ENCODE measurements around the gene EPS8L2. TPM values are rescaled to one million over a fixed set of nuclear protein-coding genes. Genes with fewer than 3 reads are reported as not detected.

Gene EPS8L2
- 3.7 and 18.8 TPM in 2 replicates for total RNA-seq (2014; rRNA removed; shearing (Covaris generic))

GRCh38 chr11:705646-706438, at the start of gene EPS8L2:
EPS8L2 (plus strand) TSS chr11:706231; CDS start chr11:709408, 3,177 bp downstream.
- DNase-seq = peak; percentile 89
- no peaks in the 10 kb centered on the region for H3K36me3 ChIP-seq (replicated peaks; ENCODE audit: control insufficient read depth, insufficient read depth, low read length)
- peaks cover 13% of the 10 kb centered on the region for H3K27me3 ChIP-seq (ENCODE audit: control insufficient read depth, insufficient read depth, low read length)
- peak within 1 kb of the TSS; percentile 51 for H3K4me3 ChIP-seq (ENCODE audit: insufficient read depth, low read depth, low read length)

- Histone ChIP-seq H3K27me3 (ENCODE audit: control insufficient read depth, insufficient read depth, low read length) (no peaks in the 10 kb centered on the region), H3K36me3 (replicated peaks; ENCODE audit: control insufficient read depth, insufficient read depth, low read length) (peaks cover 2% of the 10 kb centered on the region), H3K4me3 (ENCODE audit: insufficient read depth, low read depth, low read length) (no peak overlapping the region)
- peak; percentile 41 for DNase-seq
Observed at GRCh38 chr11:656426-656825, 49.6 kb upstream of the EPS8L2 start.

GRCh38 chr11:656866-657265, 49.2 kb upstream of the EPS8L2 start:
- no peak overlapping the region for H3K4me3 ChIP-seq (ENCODE audit: insufficient read depth, low read depth, low read length)
- peaks cover 2% of the 10 kb centered on the region for H3K36me3 ChIP-seq (replicated peaks; ENCODE audit: control insufficient read depth, insufficient read depth, low read length)
- peak; percentile 26 for DNase-seq
- H3K27me3 ChIP-seq (ENCODE audit: control insufficient read depth, insufficient read depth, low read length) = no peaks in the 10 kb centered on the region

GRCh38 chr11:657691-658126, 48.3 kb upstream of the EPS8L2 start:
- Histone ChIP-seq H3K27me3 (ENCODE audit: control insufficient read depth, insufficient read depth, low read length) (no peaks in the 10 kb centered on the region), H3K4me3 (ENCODE audit: insufficient read depth, low read depth, low read length) (no peak overlapping the region), H3K36me3 (replicated peaks; ENCODE audit: control insufficient read depth, insufficient read depth, low read length) (peaks cover 2% of the 10 kb centered on the region)
- DNase-seq = peak; percentile 30

- H3K27me3 ChIP-seq (ENCODE audit: control insufficient read depth, insufficient read depth, low read length) = no peaks in the 10 kb centered on the region
- peaks cover 4% of the 10 kb centered on the region; the same call in 1 of the 2 replicates for H3K36me3 ChIP-seq (replicated peaks; ENCODE audit: control insufficient read depth, insufficient read depth, low read length)
- H3K4me3 ChIP-seq (ENCODE audit: insufficient read depth, low read depth, low read length) = no peak overlapping the region
- peak; percentile 57 for DNase-seq
Observed at GRCh38 chr11:659532-660085, 46.4 kb upstream of the EPS8L2 start.

GRCh38 chr11:660281-660680, 45.8 kb upstream of the EPS8L2 start:
- Histone ChIP-seq H3K27me3 (ENCODE audit: control insufficient read depth, insufficient read depth, low read length) (no peaks in the 10 kb centered on the region), H3K36me3 (replicated peaks; ENCODE audit: control insufficient read depth, insufficient read depth, low read length) (peaks cover 4% of the 10 kb centered on the region; the same call in 1 of the 2 replicates), H3K4me3 (ENCODE audit: insufficient read depth, low read depth, low read length) (no peak overlapping the region)
- peak; percentile 61 for DNase-seq

- no peaks in the 10 kb centered on the region for H3K27me3 ChIP-seq (ENCODE audit: control insufficient read depth, insufficient read depth, low read length)
- peak; percentile 35 for DNase-seq
- H3K36me3 ChIP-seq (replicated peaks; ENCODE audit: control insufficient read depth, insufficient read depth, low read length) = peaks cover 6% of the 10 kb centered on the region
- no peak overlapping the region for H3K4me3 ChIP-seq (ENCODE audit: insufficient read depth, low read depth, low read length)
Observed at GRCh38 chr11:660681-661444, 45.2 kb upstream of the EPS8L2 start.

- peak; percentile 96 for DNase-seq
- H3K36me3 ChIP-seq (replicated peaks; ENCODE audit: control insufficient read depth, insufficient read depth, low read length) = peaks cover 6% of the 10 kb centered on the region
- H3K27me3 ChIP-seq (ENCODE audit: control insufficient read depth, insufficient read depth, low read length) = no peaks in the 10 kb centered on the region
- no peak overlapping the region for H3K4me3 ChIP-seq (ENCODE audit: insufficient read depth, low read depth, low read length)
Observed at GRCh38 chr11:662689-663274, 43.2 kb upstream of the EPS8L2 start.

- H3K4me3 ChIP-seq (ENCODE audit: insufficient read depth, low read depth, low read length) = no peak overlapping the region
- no peaks in the 10 kb centered on the region for H3K27me3 ChIP-seq (ENCODE audit: control insufficient read depth, insufficient read depth, low read length)
- DNase-seq = no peak
- peaks cover 4% of the 10 kb centered on the region for H3K36me3 ChIP-seq (replicated peaks; ENCODE audit: control insufficient read depth, insufficient read depth, low read length)
Observed at GRCh38 chr11:665062-665703, 40.8 kb upstream of the EPS8L2 start.

- Histone ChIP-seq H3K27me3 (ENCODE audit: control insufficient read depth, insufficient read depth, low read length) (no peaks in the 10 kb centered on the region), H3K4me3 (ENCODE audit: insufficient read depth, low read depth, low read length) (no peak overlapping the region), H3K36me3 (replicated peaks; ENCODE audit: control insufficient read depth, insufficient read depth, low read length) (peaks cover 4% of the 10 kb centered on the region)
- no peak for DNase-seq
Observed at GRCh38 chr11:665704-666281, 40.2 kb upstream of the EPS8L2 start.

GRCh38 chr11:673866-674265, 32.2 kb upstream of the EPS8L2 start:
- Histone ChIP-seq H3K27me3 (ENCODE audit: control insufficient read depth, insufficient read depth, low read length) (no peaks in the 10 kb centered on the region), H3K36me3 (replicated peaks; ENCODE audit: control insufficient read depth, insufficient read depth, low read length) (peaks cover 11% of the 10 kb centered on the region), H3K4me3 (ENCODE audit: insufficient read depth, low read depth, low read length) (no peak overlapping the region)
- DNase-seq = no peak

- DNase-seq = no peak
- Histone ChIP-seq H3K36me3 (replicated peaks; ENCODE audit: control insufficient read depth, insufficient read depth, low read length) (peaks cover 12% of the 10 kb centered on the region), H3K4me3 (ENCODE audit: insufficient read depth, low read depth, low read length) (no peak overlapping the region), H3K27me3 (ENCODE audit: control insufficient read depth, insufficient read depth, low read length) (no peaks in the 10 kb centered on the region)
Observed at GRCh38 chr11:674406-674805, 31.6 kb upstream of the EPS8L2 start.

- Histone ChIP-seq H3K27me3 (ENCODE audit: control insufficient read depth, insufficient read depth, low read length) (no peaks in the 10 kb centered on the region), H3K36me3 (replicated peaks; ENCODE audit: control insufficient read depth, insufficient read depth, low read length) (peaks cover 12% of the 10 kb centered on the region), H3K4me3 (ENCODE audit: insufficient read depth, low read depth, low read length) (no peak overlapping the region)
- DNase-seq = no peak
Observed at GRCh38 chr11:678297-678696, 27.7 kb upstream of the EPS8L2 start.
